Ovary (tissue), 10 donors: ENCODE results near the gene TRIM21. TPM values are rescaled to one million over a fixed set of nuclear protein-coding genes. Genes with fewer than 3 reads are reported as not detected.

Experiments used
- DNase-seq, 5 donors: peaks; one replicate each; pipeline ENCODE4 v3.0.0-alpha.2; 2019 to 2020
- H3K27ac ChIP-seq, 2 donors: fragments of 200-600 bp; one replicate each; pipeline versions ENCODE4 v1.5.1 to v1.8.0; 2019 to 2022
- H3K27me3 ChIP-seq: fragments of 200-600 bp; one replicate; pipeline ENCODE4 v1.8.0; 2022
- H3K36me3 ChIP-seq: fragments of 200-600 bp; sonication (generic); one replicate; pipeline ENCODE4 v1.5.1; 2019
- H3K4me1 ChIP-seq: one replicate; pipeline ENCODE4 v1.8.1; 2013; ENCODE audit warnings: mild to moderate bottlenecking, moderate library complexity; ENCODE audit not compliant: insufficient read depth
- H3K4me3 ChIP-seq: fragments of 200-600 bp; sonication (generic); one replicate; pipeline ENCODE4 v1.5.1; 2017
- H3K9me3 ChIP-seq, 2 donors: fragments of 200-600 bp in 1 of 2; sonication (generic) in 1 of 2; one replicate each; pipeline versions ENCODE4 v1.5.1 to v1.8.1; 2013 to 2019; ENCODE audit warnings: mild to moderate bottlenecking in 1 of 2, moderate library complexity in 1 of 2
- EP300 ChIP-seq: sonication (generic); formaldehyde crosslinking; IDR thresholded peaks from one replicate; pipeline ENCODE4 v1.6.1; 2017; ENCODE audit warnings: antibody characterized with exemption
- POLR2A ChIP-seq: fragments of 450-650 bp; IDR thresholded peaks from one replicate; pipeline ENCODE4 v1.6.1; 2017; ENCODE audit warnings: antibody characterized with exemption, mild to moderate bottlenecking, moderate library complexity
- WGBS, 3 donors: extraction: QIAGEN DNeasy Blood & Tissue Kit in 1 of 3; methylation state at CpG; one replicate each; pipeline versions ENCODE4 v1.1.5 to v1.1.7; 2013 to 2017; 5-methylcytosine and 5-hydroxymethylcytosine counted together
- intact Hi-C, 4 donors: fragments of 100-400 bp; cut with DNase I; formaldehyde crosslinking; loops; one replicate each; pipeline versions ENCODE4 v1.11.0 to v1.15.1; 2022 to 2023
- long read RNA-seq, 3 donors: library from polyadenylated mRNA in 2 of 3; unstranded in 2 of 3; transcript quantifications; one replicate each; pipeline ENCODE4 v2.0.0 and lab custom pipeline, GENCODE V29; 2021 to 2026
- polyA plus RNA-seq, 2 donors: library from polyadenylated mRNA; stranded (reverse); fragments of 200-250 nt in 1 of 2; fragments of 350-450 nt in 1 of 2; fragmentation: Illumina TruSeq in 1 of 2; extraction: RNeasy Lipid Tissue Mini Kit (QIAGEN cat#74804) in 1 of 2; gene quantifications; one replicate each; pipeline ENCODE4 v1.2.3, GENCODE V29; 2013 to 2014
- total RNA-seq, 7 donors: library from RNA; depleted of rRNA in 2 of 7; stranded (reverse); fragments of >200 nt in 2 of 7; fragmentation: NEBNext Ultra II Directional in 3 of 7; extraction: Animal tissue kit (Norgen Biotek cat#: 25700) in 3 of 7; gene quantifications; one replicate each; pipeline versions ENCODE4 v1.1.0 to v1.2.4, GENCODE V29; 2016 to 2023
- TF ChIP-seq, protein P1 (sequence below), 3 donors: fragments of 450-650 bp in 2 of 3; fragments of 200-600 bp in 1 of 3; IDR thresholded peaks; one replicate each; pipeline versions ENCODE4 v1.5.1 to v1.8.0; 2016 to 2022; ENCODE audit warnings: antibody characterized with exemption in 3 of 3, mild to moderate bottlenecking in 1 of 3
- donor health status: DM: no; HTN: no; CAD: no; lungs with moderate emphysema.
- donor health status: DM: no; HTN: no; CAD: no.
- donor health status: Bipolar disorder and iron deficiency.
- donor health status: DM: yes; HTN: yes; CAD: no.
- donor health status: DM: no; HTN: no; CAD: no.
- donor health status: DM: yes; HTN: yes; CAD: no.

TRIM21 gene
- total RNA-seq = 10 to 100 TPM; 13.2 to 25.1 (median 20.8) TPM
- 10 to 100 TPM; 21.1 to 51.9 TPM for polyA plus RNA-seq
- long read RNA-seq, donor 1, transcript TRIM21-201 (7 exons, 1,924 nt) = major isoform, 68 of 94 reads
- long read RNA-seq, donor 1, partial matches to known transcripts = 4 of 94 reads
- long read RNA-seq, donor 1, other reads (novel, unspliced or antisense) = 22 of 94 reads
- long read RNA-seq, donor 2, partial matches to known transcripts = 0 of 2 reads
- long read RNA-seq, donor 2, other reads (novel, unspliced or antisense) = 0 of 2 reads
- long read RNA-seq, donor 3, transcript TRIM21-201 (7 exons, 1,924 nt) = major isoform, 22 of 29 reads
- long read RNA-seq, donor 3, partial matches to known transcripts = 1 of 29 reads
- long read RNA-seq, donor 3, other reads (novel, unspliced or antisense) = 6 of 29 reads

GRCh38 chr11:4393209-4393857, at the start of gene TRIM21:
TSS of gene TRIM21 (minus strand) at chr11:4393702. CDS start at chr11:4390409, 3,293 bp downstream.
- peak within 1 kb of the TSS; percentile 90 for H3K4me3 ChIP-seq
- H3K9me3 ChIP-seq = no peaks in the 10 kb centered on the region
- no peaks in the 10 kb centered on the region for H3K27me3 ChIP-seq
- peaks cover 3% of the 10 kb centered on the region for H3K4me1 ChIP-seq
- peak; percentile 23 for TF ChIP-seq POLR2A
- TF ChIP-seq, protein P1, sequence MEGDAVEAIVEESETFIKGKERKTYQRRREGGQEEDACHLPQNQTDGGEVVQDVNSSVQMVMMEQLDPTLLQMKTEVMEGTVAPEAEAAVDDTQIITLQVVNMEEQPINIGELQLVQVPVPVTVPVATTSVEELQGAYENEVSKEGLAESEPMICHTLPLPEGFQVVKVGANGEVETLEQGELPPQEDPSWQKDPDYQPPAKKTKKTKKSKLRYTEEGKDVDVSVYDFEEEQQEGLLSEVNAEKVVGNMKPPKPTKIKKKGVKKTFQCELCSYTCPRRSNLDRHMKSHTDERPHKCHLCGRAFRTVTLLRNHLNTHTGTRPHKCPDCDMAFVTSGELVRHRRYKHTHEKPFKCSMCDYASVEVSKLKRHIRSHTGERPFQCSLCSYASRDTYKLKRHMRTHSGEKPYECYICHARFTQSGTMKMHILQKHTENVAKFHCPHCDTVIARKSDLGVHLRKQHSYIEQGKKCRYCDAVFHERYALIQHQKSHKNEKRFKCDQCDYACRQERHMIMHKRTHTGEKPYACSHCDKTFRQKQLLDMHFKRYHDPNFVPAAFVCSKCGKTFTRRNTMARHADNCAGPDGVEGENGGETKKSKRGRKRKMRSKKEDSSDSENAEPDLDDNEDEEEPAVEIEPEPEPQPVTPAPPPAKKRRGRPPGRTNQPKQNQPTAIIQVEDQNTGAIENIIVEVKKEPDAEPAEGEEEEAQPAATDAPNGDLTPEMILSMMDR (IDR thresholded peaks at IDR 0.05) = no peak
- H3K36me3 ChIP-seq = no peaks in the 10 kb centered on the region
- 0 to 1% (median 0%) methylated on average over 13 of the region's 13 CpGs for WGBS, 3 donors
- intact Hi-C loops = no loop called here
- peak; percentile 80 to 85 (median 83) for DNase-seq
- peak within 1 kb of the TSS; percentile 67 to 74 for H3K27ac ChIP-seq

- intact Hi-C loops = no loop called here
- 95 to 97% (median 96%) methylated on average over 3 of the region's 3 CpGs for WGBS, 3 donors
- Histone ChIP-seq H3K4me3 (no peak overlapping the region), H3K36me3 (no peaks in the 10 kb centered on the region), H3K4me1 (no peaks in the 10 kb centered on the region), H3K9me3 (no peaks in the 10 kb centered on the region), H3K27ac (no peak overlapping the region), H3K27me3 (no peaks in the 10 kb centered on the region)
- TF ChIP-seq, protein P1 (IDR thresholded peaks at IDR 0.05) = no peak
- TF ChIP-seq POLR2A (no peak), EP300 (no peak)
- DNase-seq = no peak
These were observed 48.0 kb upstream of the TRIM21 start for GRCh38 chr11:4441515-4441914.

DNA sequence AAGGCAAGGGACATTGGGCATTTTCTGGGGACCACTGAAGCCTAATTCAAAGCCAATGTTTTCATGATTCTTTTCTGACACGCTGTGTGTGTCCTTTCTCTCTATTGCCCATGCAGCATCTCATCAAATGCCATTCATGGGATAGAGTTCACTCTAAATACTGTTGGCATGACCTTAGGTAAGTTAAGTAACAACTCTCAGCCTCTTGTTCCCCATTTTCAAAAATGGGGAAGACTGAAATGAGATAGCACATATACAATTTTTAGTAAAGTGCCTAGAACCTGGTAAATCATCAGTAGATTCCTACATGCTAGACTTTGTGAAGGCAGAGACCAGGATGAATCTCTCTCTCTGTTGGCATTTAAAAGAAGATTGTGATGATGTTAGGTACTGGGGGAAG, 42.9 kb upstream of the TRIM21 start:
- 77 to 85% (median 83%) methylated on average over 1 of the region's 1 CpG for WGBS, 3 donors
- Histone ChIP-seq H3K9me3 (no peaks in the 10 kb centered on the region), H3K36me3 (no peaks in the 10 kb centered on the region), H3K4me1 (no peaks in the 10 kb centered on the region), H3K27me3 (no peaks in the 10 kb centered on the region), H3K4me3 (no peak overlapping the region), H3K27ac (no peak overlapping the region)
- DNase-seq = no peak
- intact Hi-C loops = no loop called here
- TF ChIP-seq EP300 = no peak
- no peak for TF ChIP-seq POLR2A

DNA sequence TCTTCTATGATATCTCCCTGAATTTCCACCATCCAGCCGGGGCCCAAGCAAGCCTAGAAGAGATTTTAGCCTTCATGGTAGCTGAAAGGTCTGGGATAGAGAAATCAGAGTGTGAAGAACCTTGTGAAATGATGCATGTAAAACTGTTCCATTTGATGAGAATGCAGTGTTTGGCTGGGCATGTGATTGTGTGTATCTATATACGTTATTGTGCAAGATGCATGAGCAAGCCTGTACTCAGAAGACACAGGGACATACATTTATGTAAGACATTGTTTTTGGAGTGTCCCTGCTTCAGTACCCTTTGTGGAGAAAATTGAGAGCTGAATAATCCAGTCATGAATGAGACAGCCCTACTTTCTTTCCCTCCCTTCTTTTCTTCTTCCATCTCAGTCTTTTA, 40.4 kb upstream of the TRIM21 start:
- no peaks in the 10 kb centered on the region for H3K9me3 ChIP-seq
- intact Hi-C loops = no loop called here
- WGBS, 3 donors = 71 to 77% (median 72%) methylated on average over 2 of the region's 2 CpGs
- no peaks in the 10 kb centered on the region for H3K36me3 ChIP-seq
- no peak for DNase-seq
- TF ChIP-seq EP300 (no peak), POLR2A (no peak)
- TF ChIP-seq, protein P1 (IDR thresholded peaks at IDR 0.05) = no peak
- H3K27me3 ChIP-seq = no peaks in the 10 kb centered on the region
- H3K4me1 ChIP-seq = no peaks in the 10 kb centered on the region
- no peak overlapping the region for H3K27ac ChIP-seq
- H3K4me3 ChIP-seq = no peak overlapping the region

DNA sequence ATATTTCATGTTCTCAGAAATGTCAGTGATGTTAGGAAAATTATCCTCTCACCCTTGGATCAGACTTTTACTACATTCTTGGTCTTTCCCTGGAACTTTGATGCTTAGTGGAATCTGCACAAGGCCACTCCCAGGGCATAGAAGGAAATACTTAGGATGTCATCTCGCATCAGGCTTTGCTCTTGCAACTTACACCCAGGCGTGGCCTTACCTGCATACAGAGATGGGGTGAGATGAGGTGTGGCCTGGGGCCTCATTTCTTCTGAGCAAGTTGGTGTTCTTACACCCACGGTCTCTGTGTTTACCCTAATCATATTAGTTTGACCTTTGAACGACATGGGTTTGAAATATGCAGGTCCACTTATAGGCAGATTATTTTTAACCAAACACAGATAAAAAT, 36.5 kb upstream of the TRIM21 start:
- WGBS, 3 donors = 65 to 84% (median 70%) methylated on average over 4 of the region's 4 CpGs

More for the DNA sequence above, 36.5 kb upstream of the TRIM21 start:
- TF ChIP-seq POLR2A (no peak), EP300 (no peak)
- TF ChIP-seq, protein P1 (IDR thresholded peaks at IDR 0.05) = no peak
- H3K9me3 ChIP-seq = no peaks in the 10 kb centered on the region
- no peak overlapping the region for H3K27ac ChIP-seq
- no peak for DNase-seq
- intact Hi-C loops = no loop called here
- no peak overlapping the region for H3K4me3 ChIP-seq
- H3K36me3 ChIP-seq = no peaks in the 10 kb centered on the region
- no peaks in the 10 kb centered on the region for H3K4me1 ChIP-seq
- no peaks in the 10 kb centered on the region for H3K27me3 ChIP-seq
